Endodermal cell (in vitro differentiated cells): ENCODE data around the gene GID8. TPM values are rescaled to one million over a fixed set of nuclear protein-coding genes. Genes with fewer than 3 reads are reported as not detected.
A peak's percentile ranks its signal among the peaks of the same experiment; 100 is the strongest.

Experiments used
- DNase-seq: peaks from one replicate; pipeline ENCODE4 v3.0.0-alpha.2; 2017
- H3K27ac ChIP-seq: 2 replicates; pipeline ENCODE4 v1.5.1; 2013; ENCODE audit warnings: mild to moderate bottlenecking, low read depth, low read length, moderate library complexity
- H3K27me3 ChIP-seq: 2 replicates; pipeline ENCODE4 v1.6.1; 2013; ENCODE audit warnings: mild to moderate bottlenecking, low read length, moderate library complexity; ENCODE audit not compliant: insufficient read depth, control insufficient read depth, poor library complexity, severe bottlenecking
- H3K36me3 ChIP-seq: 2 replicates; pipeline ENCODE4 v1.7.0; 2013; ENCODE audit warnings: mild to moderate bottlenecking, low read length, moderate library complexity; ENCODE audit not compliant: control insufficient read depth, insufficient read depth
- H3K4me1 ChIP-seq: one replicate; pipeline ENCODE4 v1.7.0; 2013; ENCODE audit warnings: low read length; ENCODE audit not compliant: control insufficient read depth, insufficient read depth
- H3K4me3 ChIP-seq: 2 replicates; pipeline ENCODE4 v1.5.1; 2013; ENCODE audit warnings: mild to moderate bottlenecking, low read length, moderate library complexity
- H3K9ac ChIP-seq: 2 replicates; pipeline ENCODE4 v1.6.1; 2013; ENCODE audit warnings: mild to moderate bottlenecking, low read length, moderate library complexity; ENCODE audit not compliant: poor library complexity, severe bottlenecking; ENCODE audit errors: extremely low read depth
- H3K9me3 ChIP-seq: 2 replicates; pipeline ENCODE4 v1.6.1; 2013; ENCODE audit warnings: mild to moderate bottlenecking, low read length, moderate library complexity; ENCODE audit not compliant: control insufficient read depth
- H3K27ac Mint-ChIP-seq: 2 replicates; pipeline ENCODE4 v1.8.0; 2020; ENCODE audit warnings: mixed read lengths
- H3K27me3 Mint-ChIP-seq: 2 replicates; pipeline ENCODE4 v1.8.0; 2021; ENCODE audit warnings: mild to moderate bottlenecking, mixed read lengths; ENCODE audit not compliant: insufficient read depth
- H3K36me3 Mint-ChIP-seq: 2 replicates; pipeline ENCODE4 v1.8.0; 2020; ENCODE audit warnings: low read depth, mixed read lengths
- H3K4me1 Mint-ChIP-seq: 2 replicates; pipeline ENCODE4 v1.8.0; 2020; ENCODE audit warnings: mixed read lengths
- H3K4me3 Mint-ChIP-seq: 2 replicates; pipeline ENCODE4 v1.8.0; 2020; ENCODE audit warnings: mild to moderate bottlenecking, moderate library complexity, mixed read lengths
- H3K9me3 Mint-ChIP-seq: 2 replicates; pipeline ENCODE4 v1.8.0; 2020; ENCODE audit warnings: mild to moderate bottlenecking, mixed read lengths
- CTCF ChIP-seq: fragments of 200-600 bp; sonication (generic); conservative IDR thresholded peaks from 2 replicates; pipeline ENCODE4 v1.5.0; 2021; ENCODE audit warnings: antibody characterized with exemption, mild to moderate bottlenecking
- WGBS, 2 experiments: methylation state at CpG; one replicate each; pipeline versions ENCODE4 v1.1.5 to v1.1.7; 2013; ENCODE audit warnings: missing lambda C conversion rate in 2 of 2, mixed read lengths in 1 of 2; ENCODE audit not compliant: insufficient coverage in 1 of 2, insufficient read length in 1 of 2; 5-methylcytosine and 5-hydroxymethylcytosine counted together
- total RNA-seq, 2 donors: library from RNA; stranded (reverse); fragmentation: NEBNext Ultra II Directional in 1 of 2; extraction: Animal tissue kit (Norgen Biotek cat#: 25700) in 1 of 2; gene quantifications; 2 replicates in 1 of 2; 3 replicates in 1 of 2; pipeline ENCODE4 v1.2.1, GENCODE V29; 2021

Gene GID8
- total RNA-seq, 2 donors from 2014 or later, result 51.5 to 52.1 TPM

- peak overlapping the region; percentile 41 for H3K9ac ChIP-seq
- Mint-ChIP-seq H3K36me3 (peaks cover 44% of the 10 kb centered on the region), H3K4me3 (peak overlapping the region; percentile 31), H3K27ac (peak overlapping the region; percentile 54), H3K27me3 (no peaks in the 10 kb centered on the region), H3K9me3 (no peaks in the 10 kb centered on the region), H3K4me1 (peaks cover 36% of the 10 kb centered on the region)
- no peak for TF ChIP-seq CTCF
- peaks cover 72% of the 10 kb centered on the region for H3K36me3 ChIP-seq
- peak overlapping the region; percentile 50 for H3K4me3 ChIP-seq
- 75 to 100% methylated on average over 2 to 6 of the region's 6 CpGs for WGBS, 2 experiments
- no peak overlapping the region for H3K27ac ChIP-seq
- peaks cover 23% of the 10 kb centered on the region for H3K4me1 ChIP-seq
- no peaks in the 10 kb centered on the region for H3K9me3 ChIP-seq
- DNase-seq, result peak; percentile 73
- H3K27me3 ChIP-seq, result no peaks in the 10 kb centered on the region
Measured at GRCh38 chr20:62899633-62900051, 38.3 kb upstream of the GID8 start.

- no peaks in the 10 kb centered on the region for H3K9me3 Mint-ChIP-seq
- peaks cover 23% of the 10 kb centered on the region for H3K4me1 ChIP-seq
- DNase-seq, result peak; percentile 95
- H3K27me3 ChIP-seq, result no peaks in the 10 kb centered on the region
- peaks cover 36% of the 10 kb centered on the region for H3K4me1 Mint-ChIP-seq
- TF ChIP-seq CTCF, result peak; percentile 83
- no peak overlapping the region for H3K27ac ChIP-seq
- 13 to 26% methylated on average over 7 to 11 of the region's 11 CpGs for WGBS, 2 experiments
- peaks cover 44% of the 10 kb centered on the region for H3K36me3 Mint-ChIP-seq
- H3K4me3 ChIP-seq, result no peak overlapping the region
- no peaks in the 10 kb centered on the region for H3K27me3 Mint-ChIP-seq
- no peaks in the 10 kb centered on the region for H3K9me3 ChIP-seq
- H3K36me3 ChIP-seq, result peaks cover 72% of the 10 kb centered on the region
- peak overlapping the region; percentile 17 for H3K4me3 Mint-ChIP-seq
- H3K9ac ChIP-seq, result peak overlapping the region; percentile 41
- H3K27ac Mint-ChIP-seq, result peak overlapping the region; percentile 92
Measured at GRCh38 chr20:62900052-62900691, 37.8 kb upstream of the GID8 start.

GRCh38 chr20:62900692-62901584 is 37.0 kb upstream of the GID8 start:
- DNase-seq, result peak; percentile 77
- Mint-ChIP-seq H3K4me1 (peaks cover 36% of the 10 kb centered on the region), H3K27ac (peak overlapping the region; percentile 93), H3K9me3 (no peaks in the 10 kb centered on the region), H3K4me3 (no peak overlapping the region), H3K27me3 (no peaks in the 10 kb centered on the region), H3K36me3 (peaks cover 44% of the 10 kb centered on the region)
- no peaks in the 10 kb centered on the region for H3K9me3 ChIP-seq
- WGBS, 2 experiments, result 81% methylated on average over 20 of the region's 20 CpGs
- peaks cover 72% of the 10 kb centered on the region for H3K36me3 ChIP-seq
- no peak for TF ChIP-seq CTCF
- H3K4me1 ChIP-seq, result peaks cover 23% of the 10 kb centered on the region
- no peaks in the 10 kb centered on the region for H3K27me3 ChIP-seq
- no peak overlapping the region for H3K9ac ChIP-seq
- peak overlapping the region; percentile 20 for H3K27ac ChIP-seq
- no peak overlapping the region for H3K4me3 ChIP-seq
